Epithelial cell of esophagus (primary cell): Measurements from ENCODE around the gene TRIP12.

Experiments used
- DNase-seq: peaks from one replicate; pipeline ENCODE4 v3.0.0; 2010; ENCODE audit warnings: low read depth
- H3K4me3 ChIP-seq: 2 replicates; pipeline ENCODE4 v1.5.1; 2011; ENCODE audit warnings: mild to moderate bottlenecking, low read length, control low read depth
- CTCF ChIP-seq: IDR thresholded peaks from 2 replicates; pipeline ENCODE4 v1.5.1; 2011; ENCODE audit warnings: low read depth, mild to moderate bottlenecking, low read length, control low read depth, inconsistent platforms; ENCODE audit not compliant: insufficient read depth; ENCODE audit errors: missing control alignments

The TRIP12 gene

GRCh38 chr2:229875549-229875948, 46.3 kb downstream of the TRIP12 start:
- no peak for TF ChIP-seq CTCF
- no peak overlapping the region for H3K4me3 ChIP-seq
- DNase-seq, result peak; percentile 62

- no peak for TF ChIP-seq CTCF
- H3K4me3 ChIP-seq, result no peak overlapping the region
- no peak for DNase-seq
Measured at GRCh38 chr2:229874647-229875046, 47.2 kb downstream of the TRIP12 start.

- DNase-seq, result no peak
- no peak for TF ChIP-seq CTCF
- H3K4me3 ChIP-seq, result no peak overlapping the region
Measured at GRCh38 chr2:229873123-229873581, 48.7 kb downstream of the TRIP12 start.

- TF ChIP-seq CTCF, result no peak
- DNase-seq, result peak; percentile 74
- no peak overlapping the region for H3K4me3 ChIP-seq
Measured at GRCh38 chr2:229870903-229871656, 50.7 kb downstream of the TRIP12 start.

- TF ChIP-seq CTCF, result no peak
- no peak overlapping the region for H3K4me3 ChIP-seq
- peak; percentile 39 for DNase-seq
Measured at GRCh38 chr2:229869226-229869625, 52.6 kb downstream of the TRIP12 start.

- H3K4me3 ChIP-seq, result no peak overlapping the region
- no peak for TF ChIP-seq CTCF
- DNase-seq, result peak; percentile 26
Measured at GRCh38 chr2:229868794-229869193, 53.0 kb downstream of the TRIP12 start.

GRCh38 chr2:229865033-229865432, 56.8 kb downstream of the TRIP12 start:
- DNase-seq, result no peak
- TF ChIP-seq CTCF, result no peak
- no peak overlapping the region for H3K4me3 ChIP-seq
